Stimulated activated CD8-positive, alpha-beta memory T cell treated with anti-CD3 and anti-CD28 coated beads, Interleukin-15, amount 100 ng/mL, for 1 hour (primary cell): Measurements from ENCODE around the gene MPO.

ENCODE experiments used
- DNase-seq: peaks from one replicate; pipeline ENCODE4 v3.0.0-alpha.2; 2020; ENCODE audit warnings: low read depth

The MPO gene, protein sequence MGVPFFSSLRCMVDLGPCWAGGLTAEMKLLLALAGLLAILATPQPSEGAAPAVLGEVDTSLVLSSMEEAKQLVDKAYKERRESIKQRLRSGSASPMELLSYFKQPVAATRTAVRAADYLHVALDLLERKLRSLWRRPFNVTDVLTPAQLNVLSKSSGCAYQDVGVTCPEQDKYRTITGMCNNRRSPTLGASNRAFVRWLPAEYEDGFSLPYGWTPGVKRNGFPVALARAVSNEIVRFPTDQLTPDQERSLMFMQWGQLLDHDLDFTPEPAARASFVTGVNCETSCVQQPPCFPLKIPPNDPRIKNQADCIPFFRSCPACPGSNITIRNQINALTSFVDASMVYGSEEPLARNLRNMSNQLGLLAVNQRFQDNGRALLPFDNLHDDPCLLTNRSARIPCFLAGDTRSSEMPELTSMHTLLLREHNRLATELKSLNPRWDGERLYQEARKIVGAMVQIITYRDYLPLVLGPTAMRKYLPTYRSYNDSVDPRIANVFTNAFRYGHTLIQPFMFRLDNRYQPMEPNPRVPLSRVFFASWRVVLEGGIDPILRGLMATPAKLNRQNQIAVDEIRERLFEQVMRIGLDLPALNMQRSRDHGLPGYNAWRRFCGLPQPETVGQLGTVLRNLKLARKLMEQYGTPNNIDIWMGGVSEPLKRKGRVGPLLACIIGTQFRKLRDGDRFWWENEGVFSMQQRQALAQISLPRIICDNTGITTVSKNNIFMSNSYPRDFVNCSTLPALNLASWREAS

DNA sequence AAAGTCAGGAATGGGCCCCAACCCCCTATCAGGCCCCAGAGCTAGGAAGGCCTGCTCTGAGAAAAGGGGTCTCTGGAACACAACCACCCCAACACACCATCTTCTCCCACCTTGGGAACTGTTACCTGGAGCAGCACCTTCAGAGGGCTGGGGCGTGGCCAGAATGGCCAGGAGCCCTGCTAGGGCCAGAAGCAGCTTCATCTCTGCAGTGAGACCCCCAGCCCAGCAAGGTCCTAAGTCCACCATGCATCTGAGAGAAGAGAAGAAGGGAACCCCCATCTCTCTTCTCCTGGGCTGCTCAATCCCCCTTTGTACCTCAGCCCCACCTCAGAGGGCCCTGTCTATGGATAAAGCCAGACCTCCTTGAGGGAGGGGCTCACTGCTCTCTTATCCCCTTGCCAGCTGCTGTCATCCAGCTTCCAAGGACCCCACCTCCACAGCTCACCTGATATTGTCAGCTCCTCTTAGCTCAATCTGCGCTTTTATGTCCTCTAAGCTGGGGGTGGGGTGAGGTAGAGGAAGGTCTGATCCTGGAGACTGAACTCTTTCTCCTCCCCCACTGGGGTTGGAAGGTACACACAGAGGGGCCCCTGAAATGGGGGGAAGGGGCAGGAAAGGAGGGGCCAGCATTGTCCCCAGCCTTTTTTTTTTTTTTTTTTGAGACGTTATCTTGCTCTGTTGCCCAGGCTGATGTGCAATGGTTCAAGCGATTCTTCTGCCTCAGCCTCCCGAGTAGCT is at the start of gene MPO:
MPO (minus strand) TSS at position 456 of the 738 bp plus-strand sequence; CDS start at position 279, 177 bp downstream.
- no peak for DNase-seq

DNA sequence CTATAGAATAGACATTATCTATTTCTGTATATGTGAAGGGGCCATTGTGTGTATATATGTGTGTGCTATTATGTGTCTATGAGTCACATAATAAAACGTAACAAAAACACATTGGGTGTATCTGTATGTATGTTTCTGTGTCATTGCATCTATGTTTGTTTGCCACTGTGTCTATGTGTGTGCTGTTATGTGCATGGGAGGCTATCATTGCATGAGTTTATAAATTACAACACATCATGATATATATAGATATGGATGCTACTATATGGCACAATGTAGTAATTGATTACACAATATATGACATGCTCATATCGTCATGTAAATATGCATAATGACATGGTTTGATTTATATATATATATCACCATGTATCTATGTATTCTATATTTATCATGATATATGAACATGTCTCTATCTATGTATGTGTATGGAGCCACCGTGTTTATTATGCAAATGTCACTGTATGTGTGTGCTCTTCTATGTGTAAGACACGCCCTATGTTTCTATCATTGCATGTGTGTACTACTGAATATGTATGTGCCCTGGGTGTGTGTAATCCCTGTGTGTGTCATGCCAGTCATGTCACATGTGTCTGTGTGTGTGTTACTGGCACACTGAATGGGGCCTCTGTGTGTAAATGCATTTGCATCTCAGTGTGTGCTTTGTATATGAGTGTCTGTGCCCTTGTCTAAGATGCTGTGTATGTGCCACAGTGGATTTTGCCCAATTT is 49.2 kb upstream of the MPO start:
- DNase-seq, result no peak

DNA sequence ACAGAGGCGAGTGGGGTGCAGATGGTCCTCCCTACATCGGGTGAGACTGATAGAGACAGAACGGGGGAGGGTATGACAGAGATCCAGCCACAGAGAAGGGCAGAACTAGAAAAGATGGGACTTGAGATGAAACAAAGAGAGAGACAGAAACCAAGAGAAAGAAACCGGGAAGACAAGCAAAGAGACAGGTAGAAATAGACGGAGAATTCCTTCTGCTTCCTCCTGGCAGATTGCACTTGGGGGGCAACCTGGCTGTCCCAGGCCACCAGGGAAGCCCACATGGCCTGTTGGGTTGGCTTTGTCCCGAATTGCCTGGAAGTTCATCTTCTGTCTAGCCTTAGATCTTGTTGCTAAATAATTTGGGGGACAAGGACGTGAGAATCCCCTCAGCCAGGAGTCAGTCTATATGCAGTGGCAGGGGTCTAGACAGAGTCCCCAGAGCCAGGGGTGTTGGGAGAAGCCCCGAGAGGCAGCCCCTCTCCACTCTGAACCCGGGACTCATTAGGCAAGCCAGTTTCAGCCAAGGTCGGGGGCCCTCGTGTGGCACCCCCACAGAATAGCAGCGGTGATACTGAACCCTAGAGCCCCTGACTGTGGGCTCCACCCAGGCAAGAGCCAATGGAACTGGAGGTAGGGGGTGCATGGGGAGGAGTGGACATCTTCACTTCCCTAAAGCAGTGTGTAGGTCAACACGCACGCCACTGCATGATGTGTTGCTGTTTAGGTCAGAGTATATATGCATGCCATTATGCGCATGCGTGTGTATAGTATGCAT is 48.5 kb upstream of the MPO start:
- peak; percentile 61 for DNase-seq

DNA sequence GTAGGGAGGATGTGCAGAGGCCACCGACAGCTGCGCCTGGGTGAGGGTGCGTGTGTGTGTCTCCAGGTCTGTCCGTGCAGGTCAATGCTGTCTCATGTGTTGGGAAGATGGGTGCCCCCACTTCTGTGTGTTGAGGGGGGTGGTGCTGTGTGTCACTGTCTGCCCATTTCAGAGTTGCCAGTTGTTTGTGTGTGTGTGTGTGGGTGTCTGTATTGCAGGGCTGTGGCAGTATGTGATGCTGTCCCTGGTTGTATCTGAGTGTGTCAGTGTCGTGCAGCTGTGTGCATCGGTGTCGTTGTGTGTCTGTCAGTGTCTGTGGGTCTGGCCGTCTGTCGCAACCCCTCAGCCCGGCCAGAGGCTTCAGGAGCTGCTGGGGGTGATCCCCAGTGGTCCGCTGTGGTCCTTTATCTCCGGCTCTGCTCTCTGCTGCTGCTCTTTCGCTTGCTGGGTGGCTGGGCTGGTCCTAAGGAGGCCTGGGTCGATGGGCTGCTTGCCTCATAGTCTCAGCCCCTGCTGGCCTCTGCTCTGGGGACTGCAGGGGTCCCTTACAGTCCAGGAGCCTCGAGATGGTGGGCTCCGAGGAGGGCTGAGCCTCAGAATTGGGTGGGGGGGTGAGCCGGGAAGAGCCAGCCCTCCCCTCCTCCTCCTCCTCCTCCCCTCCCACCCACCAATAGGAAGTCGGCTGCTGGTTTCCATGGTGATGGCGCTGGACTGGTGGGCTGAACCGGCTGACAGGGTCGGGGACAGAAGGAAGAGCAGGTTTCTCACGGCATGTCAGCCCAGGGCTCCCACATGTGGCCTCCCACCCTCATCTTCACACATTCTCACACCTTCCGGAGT is 47.7 kb upstream of the MPO start, which contains the start of gene TSPOAP1:
TSPOAP1 (minus strand) TSS at position 601 of the 840 bp plus-strand sequence. CDS start 875 bp downstream, outside the sequence.
- DNase-seq, result peak; percentile 59

DNA sequence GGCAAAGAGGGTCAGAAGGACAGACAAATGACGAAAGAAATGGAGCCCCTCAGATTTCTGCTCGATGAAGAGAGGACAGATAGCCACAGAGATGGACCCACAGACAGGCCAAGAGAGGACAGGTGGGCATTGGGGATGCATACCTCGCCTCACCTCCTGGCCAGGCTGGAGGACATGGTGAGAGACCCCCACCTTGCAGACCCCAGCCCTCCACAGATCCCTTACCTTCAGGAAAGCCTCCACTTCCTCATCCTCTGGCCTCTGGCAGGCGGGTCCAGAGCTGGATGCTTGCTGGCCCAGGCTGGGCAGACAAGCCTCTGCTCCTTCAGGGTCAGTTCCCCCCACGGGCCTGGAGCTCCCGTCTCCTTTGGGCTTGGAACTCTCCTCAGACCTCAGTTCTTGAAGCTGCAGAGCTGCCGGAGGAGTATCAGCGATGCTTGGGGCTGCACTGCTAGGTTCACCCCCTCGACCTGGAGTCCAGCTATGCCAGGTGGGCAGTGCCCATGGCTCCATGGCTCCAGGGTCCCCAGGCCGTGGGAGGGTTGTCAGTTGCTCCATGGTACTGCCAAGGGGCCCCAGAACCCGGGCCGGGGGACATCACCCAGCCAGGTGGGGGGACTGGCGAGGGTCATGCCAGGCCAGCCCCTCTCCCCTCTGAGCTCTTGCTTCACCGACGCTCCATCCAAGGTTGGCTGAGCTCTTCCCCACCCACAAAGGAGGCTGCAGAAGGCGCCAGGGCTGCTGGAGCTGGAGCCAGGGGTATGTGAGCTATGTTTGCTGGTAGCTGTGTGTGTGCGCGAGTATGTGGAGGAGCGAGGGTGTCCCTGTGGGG is 46.8 kb upstream of the MPO start:
- DNase-seq, result no peak

DNA sequence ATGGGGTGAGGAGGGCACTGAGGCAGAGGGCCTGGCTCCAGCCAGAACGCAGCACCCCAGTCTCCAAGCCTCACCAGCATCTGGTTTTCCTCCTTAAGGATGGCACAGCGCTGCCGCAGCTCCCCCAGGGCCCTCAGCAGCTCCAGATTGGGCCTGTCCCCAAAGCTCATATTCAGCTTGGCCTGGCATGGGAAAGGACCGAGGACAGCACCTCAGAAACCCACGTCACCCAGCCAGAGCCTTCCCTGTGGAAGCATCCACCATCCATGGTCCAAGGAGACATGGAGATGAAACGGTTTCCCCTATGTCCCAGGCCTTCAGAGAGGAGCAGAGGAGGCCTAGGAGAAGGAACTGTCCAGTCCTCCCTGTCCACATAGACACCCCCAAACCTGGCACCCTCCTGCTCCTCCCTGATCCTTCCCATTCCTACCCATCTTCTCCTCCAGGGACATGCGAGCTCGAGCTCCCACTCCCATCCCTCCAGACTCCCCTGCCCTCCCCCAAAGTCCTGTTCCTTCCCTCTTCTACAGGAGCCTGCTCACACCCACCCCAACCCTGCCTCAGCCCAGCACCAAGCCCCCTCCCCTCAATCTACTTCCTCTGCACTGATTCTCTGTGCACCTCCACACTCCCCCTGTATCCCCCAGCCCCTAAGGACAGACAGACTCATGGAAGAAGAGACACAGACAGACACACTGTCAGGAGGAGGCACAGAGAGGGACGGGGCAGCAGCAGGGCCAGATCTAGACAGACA is 46.1 kb upstream of the MPO start:
- no peak for DNase-seq

DNA sequence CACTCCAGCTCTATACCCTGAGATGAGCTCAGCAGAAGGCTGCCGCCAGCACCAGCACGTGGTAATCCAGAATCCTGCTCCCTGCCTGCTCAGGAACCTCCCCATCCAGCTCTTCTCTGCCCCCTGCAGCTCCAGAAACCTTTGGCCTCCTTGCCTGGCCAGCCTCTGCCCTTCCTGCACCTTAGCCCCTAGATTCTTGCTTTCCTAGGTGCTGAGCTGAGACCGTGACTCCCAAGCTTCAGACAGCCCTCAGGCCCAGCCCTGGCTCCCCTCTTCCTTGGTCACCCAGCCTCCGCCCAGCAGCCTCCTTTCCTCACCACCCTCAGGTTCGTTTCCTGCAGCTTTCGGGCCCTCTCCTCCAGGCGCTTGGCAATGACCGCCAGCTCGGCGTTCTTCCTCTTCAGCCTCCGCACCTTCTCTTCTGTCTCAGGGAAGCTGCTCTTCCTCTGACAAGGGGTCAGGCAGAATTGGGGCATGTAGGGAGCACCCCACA is 45.3 kb upstream of the MPO start:
- DNase-seq, result no peak

DNA sequence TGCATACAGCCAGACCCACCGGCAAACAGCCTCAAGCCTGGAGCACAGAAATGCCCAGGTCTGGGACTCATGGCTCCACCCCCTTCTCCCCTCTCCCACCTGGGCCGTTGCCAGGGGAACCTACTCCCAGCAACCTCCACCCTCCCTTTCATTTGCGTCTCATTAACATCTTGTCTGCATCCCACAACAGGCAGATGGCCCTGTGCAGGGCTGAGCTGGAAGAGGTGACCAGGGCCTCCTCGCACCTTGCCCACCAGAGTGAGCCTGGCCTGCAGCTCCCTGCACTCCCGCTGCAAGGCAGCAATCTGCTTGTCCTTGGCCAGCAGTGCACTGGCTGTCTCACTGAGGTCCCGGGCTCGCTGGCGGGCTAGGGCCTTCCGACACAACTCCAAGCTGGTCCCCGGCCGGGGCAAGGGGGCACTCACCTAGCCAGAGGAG is 44.6 kb upstream of the MPO start:
- DNase-seq, result no peak

DNA sequence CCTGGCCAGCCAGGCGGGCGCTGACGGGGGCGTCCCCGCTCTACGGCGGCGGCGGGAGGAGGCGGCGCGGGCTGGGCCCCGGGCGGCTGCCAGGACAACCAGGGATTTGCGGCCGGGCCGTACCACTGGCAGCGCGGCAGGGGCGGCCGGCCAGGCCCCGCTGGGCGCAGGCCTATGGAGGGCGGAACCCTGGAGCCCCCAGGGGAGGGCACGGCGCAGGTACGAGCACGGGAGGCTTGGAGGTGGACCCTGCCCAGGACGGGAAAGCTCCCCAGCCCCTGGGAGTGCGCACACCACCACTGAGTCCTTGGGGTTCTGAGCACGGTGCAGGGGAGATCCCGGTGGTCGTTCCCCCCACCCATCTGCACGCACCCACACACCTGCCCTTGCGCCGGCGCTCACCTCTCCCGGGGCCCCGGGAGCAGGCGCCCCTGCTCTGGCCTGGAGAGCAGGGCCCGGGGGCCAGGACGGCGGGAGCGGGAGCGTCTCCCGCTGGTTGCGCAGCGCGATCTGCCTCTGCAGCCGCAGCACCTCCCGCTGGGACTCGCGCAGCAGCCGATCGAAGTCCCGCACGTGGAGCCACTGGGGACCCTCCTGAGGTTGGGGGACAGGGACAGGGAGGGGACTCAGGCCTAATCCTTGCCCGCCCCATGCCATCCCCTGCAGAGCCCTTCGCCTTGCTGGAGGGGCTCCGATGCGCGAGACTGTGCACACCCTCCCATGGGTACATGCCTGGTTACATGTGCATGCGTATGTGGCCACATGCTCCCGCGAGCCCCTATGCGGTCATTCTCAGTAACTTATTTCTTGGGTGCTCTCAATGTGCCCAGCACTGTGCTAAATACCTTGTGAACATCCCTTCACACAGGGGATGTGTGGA is 43.9 kb upstream of the MPO start:
- no peak for DNase-seq

DNA sequence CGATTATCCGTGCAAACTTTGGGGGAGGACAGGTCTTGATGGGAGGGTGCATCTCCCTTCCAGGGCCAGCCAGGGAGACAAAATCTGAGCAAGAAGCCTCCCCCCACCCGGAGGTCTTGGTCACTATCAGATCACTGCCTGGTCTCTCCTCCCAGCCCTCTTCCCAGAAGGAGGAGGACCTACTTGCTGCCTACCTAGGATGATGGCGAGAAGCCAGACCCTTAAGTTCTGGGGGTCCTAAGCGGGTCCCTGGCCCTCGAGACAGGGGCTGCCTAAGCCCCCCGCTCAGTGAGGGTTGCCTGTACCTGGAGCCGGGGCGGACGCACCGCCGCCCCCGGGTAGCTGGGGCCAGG is 43.3 kb upstream of the MPO start:
- DNase-seq, result no peak

DNA sequence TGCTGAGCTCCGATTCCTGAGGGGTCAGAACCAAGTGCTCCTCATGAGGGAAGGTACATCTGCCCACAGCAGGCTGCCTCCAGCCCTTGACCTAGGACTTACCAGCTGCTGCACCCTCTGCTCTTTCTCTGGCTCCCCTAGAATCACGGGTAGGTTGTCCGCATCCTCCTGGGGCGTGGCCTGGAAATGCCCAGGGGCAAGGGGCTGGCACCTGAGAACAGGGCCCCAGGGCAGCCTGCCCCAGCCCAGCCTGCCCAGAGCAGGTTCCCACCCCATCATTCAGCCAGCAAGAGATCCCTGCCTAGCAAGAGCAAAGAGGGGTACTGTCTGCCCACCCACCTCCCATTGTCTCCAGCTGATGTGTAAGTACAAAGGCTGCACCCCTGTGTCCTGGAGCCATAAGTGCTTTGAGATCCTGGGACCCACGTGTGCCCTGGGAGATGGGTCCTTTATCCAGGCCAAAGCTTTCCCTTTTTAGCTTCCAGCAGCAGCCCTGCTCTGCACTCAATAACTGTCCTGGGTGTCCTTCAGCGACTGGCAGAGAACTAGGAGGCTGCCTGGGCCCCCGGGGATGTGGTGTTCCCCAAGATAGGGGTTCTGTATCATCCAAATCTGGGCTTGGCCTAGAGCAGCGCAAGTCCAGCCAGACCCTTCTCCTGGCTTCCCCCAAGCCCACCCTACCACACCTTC is 42.8 kb upstream of the MPO start:
- no peak for DNase-seq

DNA sequence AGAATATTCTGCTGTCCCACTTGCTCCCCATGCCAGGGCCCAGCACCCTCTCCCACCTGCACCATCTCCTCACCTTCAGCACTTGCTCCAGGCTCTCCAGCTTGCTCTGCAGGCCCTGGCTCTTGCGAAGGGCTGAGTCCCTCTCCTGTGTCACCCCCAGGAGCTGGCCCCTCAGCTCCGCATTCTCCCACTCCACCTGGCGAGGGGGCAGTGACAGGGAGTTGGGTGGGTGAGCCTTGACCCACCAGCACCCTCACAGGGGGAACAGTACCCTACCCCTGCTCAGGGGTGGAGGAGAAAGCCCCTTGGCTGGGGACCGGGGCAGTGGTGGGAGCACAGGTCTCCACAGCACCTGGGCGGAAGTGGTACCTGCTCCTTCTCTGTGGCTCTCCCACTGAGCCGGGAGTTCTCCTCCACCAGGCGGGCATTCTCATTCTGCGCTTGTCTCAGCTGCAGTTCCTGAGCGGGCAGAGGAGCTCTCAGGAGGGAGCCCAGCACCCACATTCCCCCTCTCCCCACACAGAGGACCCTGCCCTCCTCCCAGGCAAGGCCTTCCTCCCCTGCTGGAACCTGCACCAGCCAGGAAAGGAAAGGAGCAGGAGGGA is 41.9 kb upstream of the MPO start:
- DNase-seq, result no peak

DNA sequence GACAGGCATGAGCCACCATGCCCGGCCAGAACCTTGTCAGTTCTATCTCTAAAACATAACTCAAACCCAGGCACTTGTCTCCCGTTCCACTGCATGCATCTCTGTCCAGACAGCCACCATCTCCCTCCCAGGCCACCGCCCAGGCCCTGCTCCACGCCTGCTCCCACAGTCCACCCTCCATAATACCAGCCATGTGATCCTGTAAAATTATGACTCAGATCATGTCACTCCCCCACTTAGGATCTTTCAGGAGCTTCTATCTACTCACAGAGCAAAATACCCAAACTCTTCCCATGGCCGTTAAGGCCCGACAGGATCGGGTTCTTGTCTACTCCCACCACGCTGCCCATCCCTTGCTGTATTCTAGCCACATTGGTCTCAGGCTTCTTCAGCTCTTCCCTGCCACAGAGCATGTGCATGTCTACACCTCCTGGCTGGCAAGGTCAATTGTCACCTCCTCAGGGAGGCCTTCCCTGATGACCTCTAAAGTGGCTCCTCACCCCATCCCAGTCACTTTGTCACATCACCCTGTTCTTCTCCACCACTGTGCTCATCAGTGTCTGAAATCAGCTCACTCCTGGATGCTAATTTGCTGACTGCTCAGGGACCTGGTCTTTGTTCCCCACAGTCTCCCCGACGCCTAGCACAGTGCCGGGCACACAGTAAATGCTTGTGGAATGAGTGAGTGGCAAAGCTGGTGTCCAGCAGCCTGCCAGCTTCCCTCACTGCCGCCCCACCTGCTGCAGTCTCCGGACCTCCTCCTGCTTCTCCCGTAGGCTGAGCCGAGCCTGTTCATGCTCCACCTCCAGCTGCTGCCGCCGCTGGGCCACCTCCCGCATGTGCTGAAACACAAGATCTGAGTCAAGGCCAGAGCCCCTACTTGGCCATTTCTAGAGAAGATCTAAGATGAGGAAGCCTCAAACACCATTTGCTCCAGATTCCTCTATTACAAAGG is 41.1 kb upstream of the MPO start:
- DNase-seq, result no peak

DNA sequence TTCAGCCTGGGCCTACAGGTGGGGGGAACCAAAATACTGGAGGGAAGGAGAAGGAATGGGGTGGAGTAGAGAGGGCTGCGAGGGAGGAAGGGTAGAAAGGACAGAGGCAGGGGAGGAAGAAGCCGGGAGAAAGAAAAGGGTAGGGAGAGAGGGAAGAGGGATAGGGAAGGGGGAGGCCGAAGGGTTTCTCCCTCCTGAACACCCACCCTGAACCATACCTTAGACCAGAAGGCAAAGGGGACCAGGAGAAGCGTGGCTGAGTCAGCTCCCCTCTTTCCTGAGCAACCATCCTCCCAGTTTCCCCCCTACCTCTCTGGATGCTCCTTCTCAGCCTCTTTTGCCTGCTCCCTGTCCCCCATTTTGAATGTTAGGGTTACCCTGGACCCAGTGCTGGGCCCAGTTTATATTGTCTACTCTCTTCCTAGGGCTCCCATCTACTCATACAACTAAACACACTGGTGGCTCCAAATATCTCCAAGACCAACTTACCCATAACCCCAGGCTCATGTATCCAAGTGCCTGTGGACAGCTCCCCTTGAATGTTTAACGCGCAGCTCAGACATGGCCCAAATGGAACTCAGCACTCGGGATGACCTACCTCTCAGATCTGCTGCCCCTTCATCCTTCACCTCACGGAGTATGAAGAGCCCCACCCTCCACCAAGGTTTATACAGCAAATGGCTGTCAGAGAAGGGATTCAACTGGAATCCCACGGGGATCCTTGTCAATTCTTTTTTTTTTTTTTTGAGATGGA is 40.0 kb upstream of the MPO start:
- DNase-seq, result no peak
